Inflammatory macrophage treated with lipopolysaccharide for 1 hour (primary cell): ENCODE measurements around the gene PRDM13.
"Not testable (repeated sequence)": the region's sequence is repeated elsewhere in the genome, so short reads cannot be mapped to it uniquely, and the experiment has no call there.

Source experiments
- DNase-seq, 2 donors: peaks; one replicate each; pipeline ENCODE4 v3.0.0-alpha.2; 2020 to 2022

PRDM13 gene

DNA sequence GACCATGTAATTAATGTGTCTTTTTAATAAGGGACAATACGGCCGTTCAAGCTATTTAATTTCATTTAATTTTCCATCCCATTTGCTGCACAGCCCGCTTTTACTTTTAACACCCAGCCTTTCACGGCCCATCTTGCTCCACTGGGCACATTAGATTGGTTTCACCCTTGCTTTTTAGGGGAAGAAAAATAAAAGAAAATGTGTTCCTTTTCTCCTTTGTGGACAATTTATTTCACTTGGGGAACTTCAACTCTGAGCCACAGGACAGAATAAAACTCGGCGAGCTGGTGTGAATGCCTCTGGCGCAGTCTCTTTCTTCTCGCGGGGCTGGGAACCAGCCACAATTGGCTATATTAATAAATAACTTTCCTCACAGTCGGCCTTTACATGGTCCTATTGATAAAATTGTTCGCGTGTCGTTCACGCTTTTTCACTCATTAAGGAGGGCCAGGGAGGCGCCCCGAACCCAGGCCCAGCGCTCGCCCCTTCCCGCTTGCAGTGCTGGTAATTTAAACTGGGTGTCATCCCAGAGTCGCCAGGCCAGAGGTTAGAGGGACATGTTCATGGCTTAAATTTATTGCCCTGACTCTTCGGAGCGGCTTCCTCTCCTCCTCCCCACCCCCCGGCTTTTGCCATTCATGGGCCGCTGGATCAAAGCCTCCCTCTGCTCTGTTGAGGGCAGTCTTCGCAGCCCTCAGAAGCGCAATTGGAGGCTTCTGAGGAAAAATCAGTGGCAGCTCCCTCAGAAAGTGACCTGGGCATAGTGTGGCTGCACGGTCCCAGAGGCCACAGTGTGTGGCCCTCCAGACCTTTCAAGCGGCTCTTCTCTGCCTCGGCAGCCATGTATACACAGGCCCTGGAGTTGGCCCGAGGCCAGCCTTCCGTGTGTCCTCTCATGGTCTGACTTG is 2.2 kb upstream of the PRDM13 start:
- no peak for DNase-seq

- no peak for DNase-seq
Observed at GRCh38 chr6:99605074-99605734, 1.4 kb upstream of the PRDM13 start.

DNA sequence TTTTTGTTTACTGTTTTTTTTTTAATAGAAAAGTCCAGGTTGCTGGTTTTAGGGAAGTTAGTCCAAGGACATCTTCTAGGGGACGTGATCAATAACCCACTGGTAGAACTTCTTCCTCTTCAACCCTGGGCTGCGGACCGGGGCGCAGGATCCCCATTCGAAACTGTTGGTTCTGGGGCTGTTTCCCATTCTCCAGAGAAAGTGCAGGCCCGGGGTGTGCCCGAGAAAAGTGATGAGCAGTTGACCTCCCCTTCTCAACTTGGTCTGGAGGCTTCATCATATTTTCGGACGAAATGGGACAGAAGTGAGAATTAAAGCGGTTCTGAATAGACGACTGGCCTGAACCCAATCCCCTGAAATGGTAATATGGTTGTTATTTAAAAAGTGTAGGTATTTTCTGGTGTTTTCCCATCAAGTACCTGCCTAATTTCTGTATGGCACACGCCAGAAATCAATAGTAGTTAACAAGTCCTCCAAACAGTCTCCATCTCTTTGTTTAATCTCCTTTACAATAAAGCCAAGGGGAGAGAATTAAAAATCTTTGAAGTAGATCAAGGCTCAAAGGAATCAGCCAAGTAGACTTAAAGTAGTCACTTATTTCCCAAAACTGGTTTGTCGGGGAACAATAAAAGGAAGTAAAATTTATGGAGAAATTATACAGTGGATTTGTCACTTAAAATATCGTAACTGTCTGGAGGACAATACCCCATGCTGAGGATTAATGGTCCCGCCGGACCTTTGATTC is 550 bp upstream of the PRDM13 start:
- DNase-seq = peak in 1 of 2 donors; percentile 35

GRCh38 chr6:99607416-99608036 is 893 bp downstream of the PRDM13 start:
- no peak for DNase-seq

DNA sequence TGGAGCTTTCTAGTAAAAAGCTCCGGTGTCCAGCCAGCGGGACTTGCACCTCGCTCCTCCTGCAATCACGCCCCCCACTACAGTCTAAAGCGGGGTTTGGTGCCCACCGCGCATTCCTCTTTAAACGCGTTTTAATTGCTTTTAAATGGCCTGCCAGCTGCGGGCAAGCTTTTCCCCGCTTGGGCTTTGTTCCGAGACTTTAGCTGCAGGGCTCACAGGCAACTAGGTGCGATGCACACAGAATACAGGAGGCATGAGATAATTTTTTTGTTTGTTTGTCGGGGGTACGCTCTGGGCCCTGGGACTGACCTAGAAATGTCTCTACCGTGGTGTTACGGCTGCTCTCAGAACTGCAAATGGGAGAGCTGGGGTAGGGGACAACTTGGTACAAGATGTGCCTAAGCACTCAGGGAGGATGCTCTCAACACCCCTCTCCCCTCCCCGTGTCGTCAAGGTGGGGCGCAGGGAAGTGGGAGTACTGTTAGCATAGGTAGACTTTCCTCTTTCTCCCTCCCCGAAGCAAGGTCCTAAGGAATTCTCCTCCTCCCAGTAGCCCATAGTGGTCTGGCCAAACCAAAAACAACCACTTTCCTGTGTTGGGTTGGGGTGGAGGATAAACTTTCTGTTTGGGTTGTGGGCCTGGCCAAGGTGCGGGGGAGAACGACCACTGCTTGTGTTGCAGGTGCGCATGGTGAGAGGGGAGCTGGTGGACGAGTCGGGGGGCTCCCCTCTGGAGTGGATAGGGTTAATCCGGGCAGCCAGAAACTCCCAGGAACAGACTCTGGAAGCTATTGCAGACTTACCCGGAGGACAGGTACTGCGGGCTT is 1.6 kb downstream of the PRDM13 start:
- no peak for DNase-seq

- no peak for DNase-seq
Observed at GRCh38 chr6:99608886-99609482, 2.4 kb downstream of the PRDM13 start.

DNA sequence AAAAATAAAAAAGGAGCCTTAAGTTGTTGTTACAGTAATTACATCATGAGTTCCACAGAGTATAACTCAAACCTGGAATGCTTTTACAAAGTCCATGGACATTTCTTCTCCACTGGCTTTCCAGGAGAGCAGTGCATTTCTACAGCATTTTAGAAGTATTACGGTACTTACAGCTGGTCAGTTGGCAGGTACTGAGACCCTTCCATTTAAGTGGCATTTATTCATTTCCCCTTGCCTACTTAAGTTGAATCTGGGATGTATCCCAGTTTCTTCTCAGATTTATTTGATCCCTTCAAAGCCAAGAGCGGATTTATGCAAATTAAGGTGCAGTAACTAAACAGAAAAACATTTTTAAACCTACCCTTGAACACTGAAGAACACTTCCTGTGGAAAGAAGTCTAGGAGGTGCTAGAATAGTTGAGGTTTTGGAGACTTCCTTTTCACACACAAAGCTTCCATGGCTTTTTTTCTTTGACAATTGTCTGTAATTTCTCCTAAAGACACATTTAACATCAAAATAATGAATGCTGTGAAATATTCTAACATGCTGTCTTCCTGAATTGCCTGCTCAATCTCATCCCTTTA is 3.4 kb downstream of the PRDM13 start:
- DNase-seq = no peak

DNA sequence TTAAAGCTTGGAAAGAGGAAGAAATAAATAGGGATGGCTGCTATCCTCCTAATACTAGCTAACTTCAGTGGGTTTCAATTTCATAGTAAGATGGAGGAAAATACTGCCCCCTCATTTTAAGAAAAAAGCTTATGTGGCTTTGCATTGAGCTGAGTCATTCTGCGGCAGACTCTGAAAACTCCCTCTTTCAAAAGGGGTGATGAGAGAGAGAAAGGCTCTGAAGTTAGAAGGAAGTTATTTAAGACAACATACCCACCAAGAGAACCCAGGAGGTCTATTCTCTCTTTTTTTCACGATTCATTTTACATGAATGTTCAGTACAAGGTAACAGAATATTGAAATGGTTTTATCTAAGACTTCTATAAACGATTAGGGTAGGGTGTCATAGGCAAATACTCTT is 4.5 kb downstream of the PRDM13 start:
- DNase-seq = peak; percentile 31 to 45

DNA sequence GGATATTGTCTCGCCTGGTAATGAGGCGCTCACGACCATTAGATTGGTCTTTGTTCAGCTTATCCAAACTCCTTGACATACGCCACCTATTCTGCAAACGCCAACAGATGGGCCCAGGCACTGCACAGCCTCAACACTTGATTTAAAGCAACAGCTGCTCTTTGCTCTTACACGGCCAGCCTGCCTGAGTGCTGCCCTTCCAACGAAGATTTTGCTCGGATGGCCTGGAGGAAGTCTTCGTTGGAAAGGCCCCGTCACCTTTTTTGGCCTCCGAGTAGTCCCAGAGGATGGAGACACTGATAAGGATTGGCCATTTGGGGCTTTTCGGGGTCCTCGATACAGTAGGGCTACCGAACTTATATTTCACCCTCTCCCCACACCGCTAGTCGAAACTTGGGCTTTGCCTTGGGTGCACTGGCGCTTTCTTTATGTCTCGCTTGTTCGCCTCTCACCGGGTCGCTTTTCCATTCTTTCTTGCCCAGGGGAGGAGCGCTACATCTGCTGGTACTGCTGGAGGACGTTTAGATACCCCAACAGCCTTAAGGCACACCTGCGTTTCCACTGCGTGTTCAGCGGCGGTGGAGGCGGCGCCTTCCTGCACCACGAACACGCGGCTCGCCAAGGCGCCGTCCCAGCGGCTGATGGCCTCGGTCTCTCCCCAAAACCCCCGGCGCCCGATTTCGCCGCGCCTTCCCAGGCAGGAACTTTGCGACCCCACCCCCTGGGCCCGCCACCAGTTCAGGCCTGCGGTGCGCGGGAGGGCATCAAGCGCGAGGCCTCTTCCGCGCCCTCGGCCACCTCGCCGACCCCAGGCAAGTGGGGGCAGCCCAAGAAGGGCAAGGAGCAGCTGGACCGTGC is 6.1 kb downstream of the PRDM13 start:
- no peak for DNase-seq

- DNase-seq = peak in 1 of 2 donors; percentile 30
Observed at GRCh38 chr6:99613409-99613704, 6.7 kb downstream of the PRDM13 start.

GRCh38 chr6:99613705-99614429 is 7.2 kb downstream of the PRDM13 start:
- no peak for DNase-seq

- no peak for DNase-seq
Observed at GRCh38 chr6:99614430-99615186, 8.0 kb downstream of the PRDM13 start.

DNA sequence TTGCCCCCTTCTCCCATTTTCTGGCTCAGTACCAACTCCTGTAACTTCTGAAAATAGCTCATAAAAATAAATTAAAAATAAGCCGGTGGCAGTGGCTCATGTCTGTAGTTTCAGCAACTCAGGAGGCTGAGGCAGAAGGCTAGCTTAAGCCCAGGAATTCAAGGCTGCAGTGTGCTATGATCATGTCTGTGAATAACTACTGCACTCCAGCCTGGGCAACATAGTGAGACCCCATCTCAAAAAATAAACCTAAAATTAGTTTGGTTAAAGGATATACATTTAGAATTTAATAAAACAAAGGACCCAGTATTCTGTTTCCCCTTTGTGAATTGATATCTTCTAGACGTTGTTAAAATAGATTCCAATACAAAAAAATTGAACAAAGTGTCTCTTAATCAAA is 10.5 kb downstream of the PRDM13 start:
- no peak for DNase-seq

GRCh38 chr6:99618649-99619408 is 12.2 kb downstream of the PRDM13 start:
- no peak for DNase-seq

GRCh38 chr6:99619409-99619762 is 12.8 kb downstream of the PRDM13 start:
- DNase-seq = no peak

GRCh38 chr6:99622044-99622443 is 15.4 kb downstream of the PRDM13 start:
- not testable (repeated sequence) for DNase-seq

DNA sequence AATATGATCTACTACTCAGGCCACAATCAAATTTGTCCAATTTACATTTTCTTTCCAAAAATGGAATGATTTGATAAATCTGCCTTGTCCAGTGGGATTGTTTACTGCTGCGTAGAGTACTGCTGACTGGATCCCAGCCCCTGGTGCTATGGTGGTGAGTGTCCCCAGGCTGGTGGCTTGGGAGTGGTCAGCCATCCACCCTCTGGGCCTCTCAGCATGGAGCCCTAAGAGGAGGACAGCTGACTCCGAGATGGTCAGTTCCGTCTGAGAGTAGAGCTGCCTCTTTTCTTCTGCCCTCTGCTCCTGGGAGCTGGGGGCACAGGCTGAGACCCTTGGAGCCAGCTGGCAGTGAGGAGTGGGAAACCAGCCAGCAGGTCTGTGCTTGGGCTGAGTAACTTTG is 22.7 kb downstream of the PRDM13 start:
- no peak for DNase-seq

GRCh38 chr6:99637629-99638028 is 31.0 kb downstream of the PRDM13 start:
- no peak for DNase-seq
